ENCODE data around the gene PRKCH. TPM values are rescaled to one million over a fixed set of nuclear protein-coding genes. Genes with fewer than 3 reads are reported as not detected.
A peak's percentile ranks its signal among the peaks of the same experiment; 100 is the strongest.

Gene PRKCH
- total RNA-seq, 4 donors from 2014 or later: 17.9 to 28.7 (median 25.0) TPM

GRCh38 chr14:61472011-61472672, 150.8 kb downstream of the PRKCH start:
- ATAC-seq: peak; percentile 22
- H3K27me3 ChIP-seq: no peaks in the 10 kb centered on the region
- TF ChIP-seq POLR2A (IDR thresholded peaks at IDR 0.05) (no peak), EP300 (IDR thresholded peaks at IDR 0.05) (no peak), CTCF (IDR thresholded peaks at IDR 0.05) (no peak), POLR2AphosphoS5 (IDR thresholded peaks at IDR 0.05) (peak; percentile 89)
- peaks cover 4 to 89% (median 28%) of the 10 kb centered on the region in 3 donors for H3K4me1 ChIP-seq
- peak overlapping the region; percentile 55 to 73 (median 68) for H3K27ac ChIP-seq
- no peaks in the 10 kb centered on the region for H3K9me3 ChIP-seq
- peak overlapping the region; percentile 41 to 44 for H3K4me3 ChIP-seq
- 21 to 24% methylated on average over 6 to 8 of the region's 8 CpGs for WGBS, 2 donors (ENCODE audit: low coverage in 1 of 2)
- no peaks in the 10 kb centered on the region for H3K36me3 ChIP-seq

GRCh38 chr14:61472801-61473376, 151.5 kb downstream of the PRKCH start:
- 67 to 71% methylated on average over 3 of the region's 3 CpGs for WGBS, 2 donors (ENCODE audit: low coverage in 1 of 2)
- Histone ChIP-seq H3K9me3 (no peaks in the 10 kb centered on the region), H3K27me3 (no peaks in the 10 kb centered on the region), H3K27ac (peak overlapping the region in 3 of 4 donors; percentile 9 to 73 (median 64)), H3K4me1 (peaks cover 5 to 89% (median 31%) of the 10 kb centered on the region in 3 donors), H3K4me3 (no peak overlapping the region), H3K36me3 (no peaks in the 10 kb centered on the region)
- ATAC-seq: no peak
- TF ChIP-seq CTCF (IDR thresholded peaks at IDR 0.05) (no peak), EP300 (IDR thresholded peaks at IDR 0.05) (no peak), POLR2A (IDR thresholded peaks at IDR 0.05) (no peak), POLR2AphosphoS5 (IDR thresholded peaks at IDR 0.05) (no peak)

DNA sequence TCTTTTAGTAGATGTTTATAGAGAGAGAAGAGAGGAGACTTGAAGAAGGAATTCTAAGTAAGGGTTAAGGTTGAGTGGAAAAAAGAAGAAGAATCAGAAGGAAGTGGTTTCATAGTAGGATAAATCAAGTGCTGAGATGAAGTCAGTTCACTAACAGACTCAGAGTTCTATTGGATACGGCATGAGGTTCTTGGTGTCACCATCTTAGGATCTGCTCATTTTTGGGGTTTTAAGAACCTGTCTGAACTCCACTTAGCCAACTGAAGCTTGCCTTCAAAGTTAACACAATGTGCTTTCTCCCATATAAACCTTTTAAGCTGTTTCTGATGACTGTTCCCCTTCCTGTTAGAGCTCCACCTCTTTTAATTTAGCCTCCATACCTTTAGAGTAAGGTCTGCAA, 152.6 kb downstream of the PRKCH start:
- WGBS, 2 donors (ENCODE audit: low coverage in 1 of 2): 0% methylated on average over 1 of the region's 1 CpG
- Histone ChIP-seq H3K36me3 (no peaks in the 10 kb centered on the region), H3K4me3 (no peak overlapping the region), H3K27me3 (no peaks in the 10 kb centered on the region), H3K9me3 (no peaks in the 10 kb centered on the region), H3K27ac (peak overlapping the region in 2 of 4 donors; percentile 28 to 34), H3K4me1 (peaks cover 5 to 92% (median 31%) of the 10 kb centered on the region in 3 donors)
- TF ChIP-seq POLR2A (IDR thresholded peaks at IDR 0.05) (no peak), EP300 (IDR thresholded peaks at IDR 0.05) (no peak), POLR2AphosphoS5 (IDR thresholded peaks at IDR 0.05) (no peak), CTCF (IDR thresholded peaks at IDR 0.05) (no peak)
- ATAC-seq: no peak

- H3K4me3 ChIP-seq: no peak overlapping the region
- peaks cover 5 to 96% (median 31%) of the 10 kb centered on the region in 3 donors for H3K4me1 ChIP-seq
- H3K27ac ChIP-seq: peak overlapping the region in 1 of 4 donors; percentile 34
- 62 to 83% methylated on average over 3 of the region's 3 CpGs for WGBS, 2 donors (ENCODE audit: low coverage in 1 of 2)
- no peak for ATAC-seq
- no peaks in the 10 kb centered on the region for H3K27me3 ChIP-seq
- H3K36me3 ChIP-seq: no peaks in the 10 kb centered on the region
- no peaks in the 10 kb centered on the region for H3K9me3 ChIP-seq
- TF ChIP-seq CTCF (IDR thresholded peaks at IDR 0.05): peak in 1 of 4 experiments; percentile 2
- TF ChIP-seq POLR2A (IDR thresholded peaks at IDR 0.05): no peak
Measured at GRCh38 chr14:61474701-61475100, 153.3 kb downstream of the PRKCH start.

DNA sequence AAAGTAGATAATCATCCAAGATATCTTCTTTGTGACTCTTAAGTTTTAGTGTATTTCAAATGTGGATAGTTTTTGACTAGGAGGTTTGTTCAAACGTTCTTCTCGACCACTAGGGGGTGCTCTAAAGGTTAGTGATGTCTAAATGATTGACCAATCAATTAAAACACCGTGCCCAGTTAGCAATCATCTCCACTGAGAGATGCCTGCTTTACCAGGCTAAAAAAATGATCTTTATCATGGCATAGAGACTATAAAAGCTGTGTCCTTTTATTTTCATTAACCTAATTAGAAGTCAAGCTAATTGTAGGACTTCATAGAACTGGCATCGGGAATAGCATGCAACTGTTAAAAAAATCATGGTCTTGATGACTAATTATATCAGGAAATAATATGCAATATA, 153.9 kb downstream of the PRKCH start:
- H3K4me1 ChIP-seq: peaks cover 5 to 91% (median 25%) of the 10 kb centered on the region in 3 donors
- TF ChIP-seq EP300 (IDR thresholded peaks at IDR 0.05) (no peak), CTCF (IDR thresholded peaks at IDR 0.05) (peak; percentile 55 to 76 (median 70)), POLR2AphosphoS5 (IDR thresholded peaks at IDR 0.05) (no peak), POLR2A (IDR thresholded peaks at IDR 0.05) (no peak)
- peak overlapping the region in 2 of 4 donors; percentile 78 to 79 for H3K27ac ChIP-seq
- no peak overlapping the region for H3K4me3 ChIP-seq
- no peaks in the 10 kb centered on the region for H3K9me3 ChIP-seq
- 20 to 25% methylated on average over 4 of the region's 4 CpGs for WGBS, 2 donors (ENCODE audit: low coverage in 1 of 2)
- no peak for ATAC-seq
- H3K27me3 ChIP-seq: no peaks in the 10 kb centered on the region
- H3K36me3 ChIP-seq: no peaks in the 10 kb centered on the region
